ENCODE measurements around the gene AUTS2.
A peak's percentile ranks its signal among the peaks of the same experiment; 100 is the strongest.

Gene AUTS2

GRCh38 chr7:70676243-70676642, 1078.0 kb downstream of the AUTS2 start:
- no peak for TF ChIP-seq GATA3 (IDR thresholded peaks at IDR 0.05; ENCODE audit: low read depth, low read length)
- no peak for TF ChIP-seq GATA2 (IDR thresholded peaks at IDR 0.05; ENCODE audit: low read depth, low read length)

GRCh38 chr7:70678621-70679251, 1080.5 kb downstream of the AUTS2 start:
- no peak for TF ChIP-seq GATA2 (IDR thresholded peaks at IDR 0.05; ENCODE audit: low read depth, low read length)
- no peak for TF ChIP-seq GATA3 (IDR thresholded peaks at IDR 0.05; ENCODE audit: low read depth, low read length)

- TF ChIP-seq GATA2 (IDR thresholded peaks at IDR 0.05; ENCODE audit: low read depth, low read length) (no peak), GATA3 (IDR thresholded peaks at IDR 0.05; ENCODE audit: low read depth, low read length) (no peak)
Measured at GRCh38 chr7:70679661-70680060, 1081.4 kb downstream of the AUTS2 start.

DNA sequence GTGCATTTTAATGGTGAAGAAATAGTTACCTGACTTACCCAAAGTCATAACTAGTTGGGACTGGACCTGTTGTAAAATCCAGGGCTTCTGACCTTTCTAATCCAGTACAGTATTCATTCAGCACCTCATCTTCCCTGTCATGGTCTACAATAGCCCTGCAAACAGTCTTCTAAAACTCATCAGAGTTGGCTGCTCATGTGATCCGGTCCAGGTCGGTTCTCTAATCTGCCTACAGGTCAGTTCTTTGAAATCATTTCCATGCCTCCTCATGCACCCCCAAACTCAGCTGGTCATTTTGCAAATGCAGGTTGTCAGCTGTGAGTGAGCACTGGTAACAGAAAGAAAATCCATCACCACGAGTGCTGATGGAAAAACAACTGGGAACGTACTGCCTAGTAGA, 1082.0 kb downstream of the AUTS2 start:
- TF ChIP-seq GATA2 (IDR thresholded peaks at IDR 0.05; ENCODE audit: low read depth, low read length): no peak
- TF ChIP-seq GATA3 (IDR thresholded peaks at IDR 0.05; ENCODE audit: low read depth, low read length): no peak

DNA sequence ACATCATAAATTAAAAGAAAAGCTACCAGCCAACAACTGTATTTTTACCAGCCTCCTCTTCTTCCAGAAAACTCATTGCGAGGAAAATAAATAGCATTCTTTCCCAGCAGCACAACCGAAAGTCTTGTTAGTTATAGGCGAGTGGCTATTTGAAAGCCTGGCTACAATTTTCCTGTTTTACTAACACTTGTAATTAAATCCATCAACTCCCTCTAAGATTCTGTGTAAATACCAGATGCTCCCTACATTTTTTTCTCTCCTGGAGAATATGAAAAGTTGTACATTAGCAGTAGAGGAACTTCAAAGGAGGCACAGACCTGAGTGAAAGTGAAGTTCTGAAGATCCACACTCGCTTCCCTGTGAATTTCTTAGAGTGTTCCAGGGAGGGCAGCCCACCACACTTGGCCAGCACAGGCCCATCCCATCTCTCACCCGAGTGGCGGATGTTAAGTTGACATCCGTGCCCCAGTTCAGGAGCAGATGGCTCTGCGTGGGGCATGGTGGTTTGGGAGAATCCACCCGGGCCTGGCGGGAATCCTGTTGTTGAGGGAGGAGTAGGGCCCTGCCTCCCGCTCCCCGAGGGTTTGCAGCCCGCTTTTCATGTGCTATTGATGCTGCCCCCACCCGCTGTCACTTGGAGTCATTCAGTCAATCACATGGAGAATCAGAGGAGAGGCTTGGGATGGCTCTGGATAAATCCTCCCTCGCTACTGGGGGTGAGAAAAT, 1082.6 kb downstream of the AUTS2 start:
- TF ChIP-seq GATA2 (IDR thresholded peaks at IDR 0.05; ENCODE audit: low read depth, low read length): no peak
- no peak for TF ChIP-seq GATA3 (IDR thresholded peaks at IDR 0.05; ENCODE audit: low read depth, low read length)

- TF ChIP-seq GATA2 (IDR thresholded peaks at IDR 0.05; ENCODE audit: low read depth, low read length) (no peak), GATA3 (IDR thresholded peaks at IDR 0.05; ENCODE audit: low read depth, low read length) (no peak)
Measured at GRCh38 chr7:70681469-70682350, 1083.4 kb downstream of the AUTS2 start.

DNA sequence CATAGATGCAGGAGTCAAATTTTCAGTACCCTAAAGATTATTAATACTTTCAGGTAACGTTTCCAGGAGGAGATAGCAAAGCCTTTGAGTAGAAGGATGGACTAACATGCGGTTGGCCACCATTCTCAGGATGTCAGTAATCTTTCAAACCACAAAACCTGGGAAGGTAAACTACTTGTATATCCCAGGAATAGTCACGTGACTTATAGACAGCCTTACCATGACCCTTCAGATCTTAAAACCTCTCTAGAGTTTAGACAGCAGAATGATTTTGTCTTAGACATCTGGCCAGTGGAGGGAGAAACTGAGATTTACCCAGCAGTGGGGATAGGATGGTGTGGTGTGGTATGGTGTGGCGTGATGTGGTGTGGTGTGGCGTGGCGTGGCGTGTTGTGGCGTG, 1085.9 kb downstream of the AUTS2 start:
- TF ChIP-seq GATA2 (IDR thresholded peaks at IDR 0.05; ENCODE audit: low read depth, low read length) (no peak), GATA3 (IDR thresholded peaks at IDR 0.05; ENCODE audit: low read depth, low read length) (no peak)

GRCh38 chr7:70693321-70693685, 1095.0 kb downstream of the AUTS2 start:
- TF ChIP-seq GATA2 (IDR thresholded peaks at IDR 0.05; ENCODE audit: low read depth, low read length): no peak

GRCh38 chr7:70693686-70694433, 1095.6 kb downstream of the AUTS2 start:
- TF ChIP-seq GATA3 (IDR thresholded peaks at IDR 0.05; ENCODE audit: low read depth, low read length) (no peak), GATA2 (IDR thresholded peaks at IDR 0.05; ENCODE audit: low read depth, low read length) (no peak)

DNA sequence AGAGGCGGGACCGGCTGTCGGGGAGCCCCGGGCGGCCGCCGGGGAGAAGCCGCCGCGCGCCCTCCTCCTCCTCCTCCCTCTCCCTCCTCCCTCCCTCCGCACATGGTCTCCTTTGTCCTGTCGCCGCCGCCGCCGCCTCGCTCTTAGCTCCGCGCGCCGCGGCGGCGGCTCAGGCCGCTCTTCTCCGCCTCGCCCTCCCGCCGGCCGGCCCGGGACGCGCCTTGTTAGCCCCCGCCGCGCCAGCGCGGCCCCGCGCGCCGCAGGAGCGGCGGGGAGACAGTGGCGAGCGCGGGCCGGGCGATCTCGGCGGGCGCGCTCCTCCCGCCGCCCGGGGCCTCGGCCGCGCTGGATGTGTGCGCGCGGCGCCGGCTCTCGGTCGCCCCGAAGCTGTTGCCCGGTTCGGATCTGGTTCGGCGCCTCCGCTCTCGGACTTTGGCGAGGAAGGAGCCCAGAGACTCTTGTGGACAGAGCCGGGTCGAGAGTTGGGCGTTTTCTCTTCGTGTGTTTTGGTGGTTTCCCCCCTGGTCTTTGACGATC, 1096.2 kb downstream of the AUTS2 start:
- TF ChIP-seq GATA3 (IDR thresholded peaks at IDR 0.05; ENCODE audit: low read depth, low read length) (no peak), GATA2 (IDR thresholded peaks at IDR 0.05; ENCODE audit: low read depth, low read length) (no peak)

DNA sequence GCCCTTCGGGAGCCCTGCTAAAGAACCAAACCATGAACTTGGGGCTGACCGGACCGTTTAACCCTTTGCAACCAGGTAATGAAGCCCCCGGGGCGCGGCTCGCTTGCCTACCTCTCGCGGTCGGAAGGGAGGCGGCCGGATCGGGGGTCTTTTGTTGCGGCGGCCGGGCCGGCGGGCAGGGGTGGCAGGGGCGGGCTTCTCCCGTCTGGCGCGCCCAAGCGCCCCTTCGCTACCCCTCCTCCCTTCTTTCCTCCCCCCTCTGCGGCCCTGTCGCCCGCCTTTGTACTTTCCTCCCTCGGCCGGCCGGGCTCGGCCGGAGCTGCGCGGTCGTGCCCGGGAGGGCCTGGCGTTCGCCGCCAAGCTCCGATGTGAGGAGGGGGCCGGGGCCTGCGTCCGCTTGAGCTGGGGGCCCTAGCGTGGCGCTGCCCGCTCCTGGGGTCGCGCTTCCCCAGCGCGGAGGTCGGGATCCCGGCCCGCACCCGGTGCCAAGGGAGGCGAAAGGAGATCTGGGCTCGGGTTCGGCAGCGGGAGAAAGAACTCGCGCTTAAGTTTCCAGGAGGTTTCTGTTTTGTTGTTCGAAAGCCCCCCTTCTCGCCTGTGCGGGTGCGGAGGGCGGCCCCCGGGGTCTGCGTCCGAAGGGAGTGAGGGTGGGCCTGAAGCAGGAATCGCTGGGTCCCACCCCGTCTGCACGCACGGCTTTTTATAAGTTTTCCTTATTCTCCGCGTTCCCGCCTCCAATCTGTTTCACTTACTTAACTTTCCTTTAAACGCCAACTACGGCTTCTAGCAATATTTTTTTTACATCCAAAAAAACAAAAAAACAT, 1096.9 kb downstream of the AUTS2 start:
- peak; percentile 17; the same call in 1 of the 2 replicates for TF ChIP-seq GATA2 (IDR thresholded peaks at IDR 0.05; ENCODE audit: low read depth, low read length)
- no peak for TF ChIP-seq GATA3 (IDR thresholded peaks at IDR 0.05; ENCODE audit: low read depth, low read length)

GRCh38 chr7:70695795-70696083, 1097.5 kb downstream of the AUTS2 start:
- TF ChIP-seq GATA3 (IDR thresholded peaks at IDR 0.05; ENCODE audit: low read depth, low read length): no peak
- no peak for TF ChIP-seq GATA2 (IDR thresholded peaks at IDR 0.05; ENCODE audit: low read depth, low read length)

DNA sequence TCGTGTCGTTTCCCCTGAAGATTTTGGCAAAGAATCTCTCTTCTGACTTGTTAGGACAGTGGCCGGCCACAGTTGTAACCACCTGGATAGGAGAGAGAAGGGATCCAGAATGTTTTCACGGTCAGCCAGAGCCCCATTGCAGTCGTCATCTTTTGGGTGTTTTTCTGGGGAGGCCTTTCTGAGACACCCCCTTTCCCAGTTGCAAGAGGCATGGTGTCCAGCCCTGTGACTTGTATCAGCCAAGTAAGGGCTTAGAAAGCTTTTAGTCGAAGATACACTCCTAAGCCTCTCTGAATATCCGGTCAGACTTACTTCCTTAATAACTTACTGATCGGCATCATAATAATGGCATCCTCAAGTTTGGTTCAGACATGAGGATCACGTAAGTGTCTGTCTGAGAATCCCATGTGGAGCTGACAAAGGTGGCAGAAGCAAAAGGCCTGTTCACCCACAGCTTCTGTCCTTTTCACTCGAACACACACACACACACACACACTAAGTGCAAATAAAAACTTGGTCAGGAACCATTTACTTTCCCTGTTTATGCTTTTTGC, 1098.0 kb downstream of the AUTS2 start:
- no peak for TF ChIP-seq GATA2 (IDR thresholded peaks at IDR 0.05; ENCODE audit: low read depth, low read length)
- no peak for TF ChIP-seq GATA3 (IDR thresholded peaks at IDR 0.05; ENCODE audit: low read depth, low read length)
